VCaP (cell line): Measurements from ENCODE around the gene PER1.

ENCODE experiments used
- H3K27ac ChIP-seq: fragments of 450-650 bp; 2 replicates; pipeline ENCODE4 v1.5.1; 2017
- CTCF ChIP-seq: fragments of 450-650 bp; conservative IDR thresholded peaks from 2 replicates; pipeline ENCODE4 v1.5.1; 2017; ENCODE audit warnings: mild to moderate bottlenecking, moderate library complexity

PER1 gene

DNA sequence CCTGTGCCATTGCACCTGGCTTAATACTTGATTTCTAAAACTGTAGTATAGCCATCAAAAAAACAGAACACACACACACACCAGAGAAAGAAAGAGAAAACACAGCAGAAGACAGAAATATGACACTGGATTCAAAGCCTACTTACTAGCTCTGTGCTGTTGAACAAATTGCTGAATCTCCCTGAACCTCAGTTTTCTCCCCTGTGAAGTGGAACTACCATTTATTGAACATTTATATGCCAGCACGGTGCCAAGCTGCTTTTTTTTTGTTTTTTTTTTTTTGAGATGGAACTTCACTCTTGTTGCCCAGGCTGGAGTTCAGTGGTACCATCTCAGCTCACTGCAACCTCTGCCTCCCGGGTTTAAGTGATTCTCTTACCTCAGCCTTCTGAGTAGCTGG is 51.4 kb downstream of the PER1 start:
- TF ChIP-seq CTCF, result no peak

DNA sequence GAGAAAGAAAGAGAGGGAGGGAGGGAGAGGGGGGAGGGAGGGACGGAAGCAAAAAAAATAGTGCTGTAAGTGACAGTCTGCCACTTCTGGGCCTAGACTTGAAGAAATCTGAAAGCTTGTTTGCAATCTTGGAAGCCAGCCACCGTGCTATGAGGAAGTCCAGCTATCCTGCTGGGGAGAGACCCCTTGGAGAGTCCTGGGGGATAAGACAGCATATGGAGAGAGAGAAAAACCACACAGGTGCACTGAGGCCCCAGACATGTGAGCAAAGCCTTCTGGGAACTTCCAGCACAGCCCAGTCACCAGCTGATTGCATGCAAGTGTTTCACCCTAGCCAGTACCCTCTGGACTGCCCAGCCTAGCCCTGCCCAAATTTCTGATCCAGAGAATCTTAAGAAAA is 52.1 kb downstream of the PER1 start:
- no peak for TF ChIP-seq CTCF
- H3K27ac ChIP-seq, result no peak overlapping the region

More for the DNA sequence above, 51.4 kb downstream of the PER1 start:
- no peak overlapping the region for H3K27ac ChIP-seq

DNA sequence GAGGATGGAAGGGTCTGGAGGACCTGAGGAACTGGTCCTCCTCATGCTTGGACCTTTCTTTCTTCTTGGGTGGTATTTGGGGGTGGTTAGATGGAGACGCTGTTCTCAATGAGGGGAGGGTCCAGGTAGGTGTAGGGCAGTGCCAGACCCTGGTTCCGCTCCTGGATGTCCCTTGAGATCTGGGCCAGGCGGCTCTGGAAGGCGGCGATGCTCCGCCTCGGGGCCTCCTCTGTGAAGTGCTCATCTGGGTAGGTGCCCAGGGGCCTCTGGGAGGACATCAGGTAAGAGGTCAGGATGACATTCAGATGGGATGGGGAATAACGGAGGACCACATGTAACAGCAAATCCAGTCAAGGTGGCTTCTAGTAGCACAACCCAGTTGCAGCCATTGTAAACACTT is 55.7 kb downstream of the PER1 start:
- H3K27ac ChIP-seq, result no peak overlapping the region
- no peak for TF ChIP-seq CTCF

GRCh38 chr17:8095361-8095760 is 56.8 kb downstream of the PER1 start:
- H3K27ac ChIP-seq, result no peak overlapping the region
- TF ChIP-seq CTCF, result no peak

- H3K27ac ChIP-seq, result no peak overlapping the region
- TF ChIP-seq CTCF, result no peak
These were observed 61.0 kb downstream of the PER1 start for GRCh38 chr17:8091033-8091687.
